Karpas-422 (cell line): ENCODE data around the gene UACA. TPM values are rescaled to one million over a fixed set of nuclear protein-coding genes. Genes with fewer than 3 reads are reported as not detected.

Experiments
- DNase-seq: peaks from one replicate; pipeline ENCODE4 v3.0.0-alpha.2; 2015
- H2AFZ ChIP-seq: fragments of 200-600 bp; sonication (generic); 2 replicates; pipeline ENCODE4 v1.6.1; 2014; ENCODE audit warnings: antibody characterized with exemption, low read length, mixed read lengths
- H3K27ac ChIP-seq: fragments of 200-600 bp; sonication (generic); 2 replicates; pipeline ENCODE4 v1.5.1; 2014; ENCODE audit warnings: mild to moderate bottlenecking, low read length, moderate library complexity
- H3K27me3 ChIP-seq: fragments of 200-600 bp; sonication (generic); 2 replicates; pipeline ENCODE4 v1.6.1; 2014; ENCODE audit warnings: low read length, mixed read lengths
- H3K36me3 ChIP-seq: fragments of 200-600 bp; sonication (generic); 2 replicates; pipeline ENCODE4 v1.6.1; 2014; ENCODE audit warnings: low read length, mixed read lengths; ENCODE audit not compliant: insufficient read depth
- H3K4me1 ChIP-seq: fragments of 200-600 bp; sonication (generic); 2 replicates; pipeline ENCODE4 v1.6.1; 2014; ENCODE audit warnings: mild to moderate bottlenecking, low read length, mixed read lengths
- H3K4me2 ChIP-seq: fragments of 200-600 bp; sonication (generic); 2 replicates; pipeline ENCODE4 v1.6.1; 2014; ENCODE audit warnings: low read length, low read depth, mild to moderate bottlenecking; ENCODE audit not compliant: poor library complexity, severe bottlenecking
- H3K4me3 ChIP-seq: fragments of 200-600 bp; sonication (generic); 2 replicates; pipeline ENCODE4 v1.5.1; 2014; ENCODE audit warnings: mild to moderate bottlenecking, antibody characterized with exemption, low read length, mixed read lengths
- H3K79me2 ChIP-seq: fragments of 200-600 bp; sonication (generic); 2 replicates; pipeline ENCODE4 v1.6.1; 2014; ENCODE audit warnings: mild to moderate bottlenecking, low read length, mixed read lengths
- H3K9ac ChIP-seq: fragments of 200-600 bp; sonication (generic); 2 replicates; pipeline ENCODE4 v1.6.0; 2014; ENCODE audit warnings: low read length
- H3K9me2 ChIP-seq: fragments of 200-600 bp; sonication (generic), shearing (Covaris generic); replicated peaks from 2 replicates; pipeline ENCODE4 v1.6.0; 2014; ENCODE audit warnings: mild to moderate bottlenecking, low read length, moderate library complexity; ENCODE audit not compliant: insufficient read depth
- H3K9me3 ChIP-seq: fragments of 300-700, 200-600 bp; sonication (generic); 2 replicates; pipeline ENCODE4 v1.6.1; 2014; ENCODE audit warnings: low read length, mixed read lengths
- H4K20me1 ChIP-seq: fragments of 200-600 bp; sonication (generic); 2 replicates; pipeline ENCODE4 v1.6.1; 2014; ENCODE audit warnings: mild to moderate bottlenecking, antibody characterized with exemption, low read length, low read depth; ENCODE audit not compliant: insufficient read depth
- total RNA-seq: library from RNA; depleted of rRNA; stranded (reverse); fragments of >200 nt; shearing (Covaris generic); gene quantifications from 2 replicates; pipeline ENCODE4 v1.2.3, GENCODE V29; 2014; ENCODE audit warnings: low replicate concordance

Gene UACA
- total RNA-seq, 1 experiment from 2014 or later, result not detected

GRCh38 chr15:70763950-70764730 lies 782 bp upstream of the UACA start:
- Histone ChIP-seq H3K9me3 (no peaks in the 10 kb centered on the region), H3K4me3 (no peak overlapping the region), H3K9ac (no peak overlapping the region), H3K9me2 (no peaks in the 10 kb centered on the region), H4K20me1 (no peaks in the 10 kb centered on the region), H3K27ac (no peak overlapping the region), H2AFZ (no peak overlapping the region), H3K4me2 (no peak overlapping the region), H3K79me2 (no peaks in the 10 kb centered on the region), H3K4me1 (no peaks in the 10 kb centered on the region), H3K27me3 (no peaks in the 10 kb centered on the region), H3K36me3 (no peaks in the 10 kb centered on the region)
- DNase-seq, result no peak

- Histone ChIP-seq H3K79me2 (no peaks in the 10 kb centered on the region), H3K27me3 (no peaks in the 10 kb centered on the region), H3K9ac (no peak overlapping the region), H3K36me3 (no peaks in the 10 kb centered on the region), H3K9me2 (no peaks in the 10 kb centered on the region), H3K4me3 (no peak overlapping the region), H3K4me2 (no peak overlapping the region), H3K4me1 (no peaks in the 10 kb centered on the region), H4K20me1 (no peaks in the 10 kb centered on the region), H3K27ac (no peak overlapping the region), H2AFZ (no peak overlapping the region), H3K9me3 (no peaks in the 10 kb centered on the region)
- no peak for DNase-seq
Measured at GRCh38 chr15:70762469-70763119, 764 bp downstream of the UACA start.

DNA sequence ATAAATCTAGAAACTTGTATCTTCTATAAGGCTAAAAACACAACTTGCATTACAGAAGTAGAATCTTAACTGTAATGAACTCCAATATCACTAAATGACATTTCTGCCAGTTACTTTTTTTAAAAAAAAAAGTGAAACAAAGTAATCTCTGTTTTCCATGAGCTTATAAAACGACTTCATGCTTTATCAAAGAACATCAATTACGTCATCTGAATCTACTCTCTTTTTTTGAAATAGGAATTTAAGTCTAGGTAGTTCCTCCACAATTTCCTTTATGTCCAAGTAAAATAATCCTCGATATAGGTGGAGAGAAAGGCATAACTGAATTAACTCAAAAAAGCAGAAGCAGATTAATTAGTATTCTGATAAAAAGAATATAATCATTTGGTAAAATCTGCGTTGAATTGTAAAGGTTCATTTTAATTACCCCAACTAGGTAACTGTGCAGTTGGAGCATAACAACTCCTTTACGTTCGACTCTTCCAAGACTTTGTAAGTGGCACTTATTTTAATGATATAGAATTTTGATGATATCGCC lies 1.4 kb downstream of the UACA start:
- no peak overlapping the region for H2AFZ ChIP-seq
- H3K9me3 ChIP-seq, result no peaks in the 10 kb centered on the region
- no peak overlapping the region for H3K4me2 ChIP-seq
- H4K20me1 ChIP-seq, result no peaks in the 10 kb centered on the region
- no peak overlapping the region for H3K9ac ChIP-seq
- no peaks in the 10 kb centered on the region for H3K36me3 ChIP-seq
- H3K79me2 ChIP-seq, result no peaks in the 10 kb centered on the region
- no peaks in the 10 kb centered on the region for H3K4me1 ChIP-seq
- no peaks in the 10 kb centered on the region for H3K27me3 ChIP-seq
- no peak overlapping the region for H3K4me3 ChIP-seq
- H3K9me2 ChIP-seq, result no peaks in the 10 kb centered on the region
- no peak for DNase-seq
- H3K27ac ChIP-seq, result no peak overlapping the region

- no peaks in the 10 kb centered on the region for H3K4me1 ChIP-seq
- no peak overlapping the region for H3K4me3 ChIP-seq
- no peak overlapping the region for H3K4me2 ChIP-seq
- no peaks in the 10 kb centered on the region for H3K9me2 ChIP-seq
- no peaks in the 10 kb centered on the region for H4K20me1 ChIP-seq
- no peak overlapping the region for H3K9ac ChIP-seq
- H3K27me3 ChIP-seq, result no peaks in the 10 kb centered on the region
- no peak for DNase-seq
- H3K9me3 ChIP-seq, result no peaks in the 10 kb centered on the region
- no peak overlapping the region for H3K27ac ChIP-seq
- no peak overlapping the region for H2AFZ ChIP-seq
- no peaks in the 10 kb centered on the region for H3K36me3 ChIP-seq
- H3K79me2 ChIP-seq, result no peaks in the 10 kb centered on the region
Measured at GRCh38 chr15:70761046-70761445, 2.3 kb downstream of the UACA start.

GRCh38 chr15:70758790-70759462 lies 4.4 kb downstream of the UACA start:
- H3K4me2 ChIP-seq, result no peak overlapping the region
- H3K9me3 ChIP-seq, result no peaks in the 10 kb centered on the region
- no peaks in the 10 kb centered on the region for H3K4me1 ChIP-seq
- no peaks in the 10 kb centered on the region for H3K36me3 ChIP-seq
- H3K9me2 ChIP-seq, result no peaks in the 10 kb centered on the region
- no peaks in the 10 kb centered on the region for H3K27me3 ChIP-seq
- no peaks in the 10 kb centered on the region for H4K20me1 ChIP-seq
- no peak overlapping the region for H3K4me3 ChIP-seq
- H3K27ac ChIP-seq, result no peak overlapping the region
- no peaks in the 10 kb centered on the region for H3K79me2 ChIP-seq
- no peak overlapping the region for H2AFZ ChIP-seq
- H3K9ac ChIP-seq, result no peak overlapping the region
- DNase-seq, result no peak

GRCh38 chr15:70757627-70758026 lies 5.7 kb downstream of the UACA start:
- Histone ChIP-seq H3K4me3 (no peak overlapping the region), H4K20me1 (no peaks in the 10 kb centered on the region), H3K27ac (no peak overlapping the region), H3K9ac (no peak overlapping the region), H3K9me3 (no peaks in the 10 kb centered on the region), H3K27me3 (no peaks in the 10 kb centered on the region), H2AFZ (no peak overlapping the region), H3K36me3 (no peaks in the 10 kb centered on the region), H3K4me2 (no peak overlapping the region), H3K4me1 (no peaks in the 10 kb centered on the region), H3K9me2 (no peaks in the 10 kb centered on the region), H3K79me2 (no peaks in the 10 kb centered on the region)
- no peak for DNase-seq

DNA sequence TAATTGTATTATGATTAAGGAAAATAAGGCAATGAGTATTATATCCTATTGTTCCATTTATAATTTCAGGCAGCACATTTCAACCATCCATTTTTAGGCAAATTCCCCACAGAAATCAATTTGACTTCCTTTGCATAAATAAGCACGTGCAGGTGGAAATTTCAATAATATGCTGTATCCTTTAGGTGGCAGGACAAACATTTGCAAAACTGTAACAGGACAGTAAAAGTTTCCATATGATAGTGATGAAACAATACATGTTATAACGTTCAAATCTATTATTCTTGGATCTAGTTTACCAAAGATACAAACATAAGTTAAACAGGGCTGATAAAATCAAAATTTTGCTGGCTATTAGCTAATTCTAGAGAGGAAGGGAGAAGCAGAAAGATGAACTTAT lies 8.5 kb downstream of the UACA start:
- DNase-seq, result no peak
- Histone ChIP-seq H3K4me3 (no peak overlapping the region), H2AFZ (no peak overlapping the region), H4K20me1 (no peaks in the 10 kb centered on the region), H3K9ac (no peak overlapping the region), H3K4me2 (no peak overlapping the region), H3K27me3 (no peaks in the 10 kb centered on the region), H3K27ac (no peak overlapping the region), H3K79me2 (no peaks in the 10 kb centered on the region), H3K4me1 (no peaks in the 10 kb centered on the region), H3K9me3 (no peaks in the 10 kb centered on the region), H3K9me2 (no peaks in the 10 kb centered on the region), H3K36me3 (no peaks in the 10 kb centered on the region)

- H3K9me3 ChIP-seq, result no peaks in the 10 kb centered on the region
- no peaks in the 10 kb centered on the region for H3K79me2 ChIP-seq
- no peaks in the 10 kb centered on the region for H3K36me3 ChIP-seq
- no peaks in the 10 kb centered on the region for H3K4me1 ChIP-seq
- no peaks in the 10 kb centered on the region for H4K20me1 ChIP-seq
- H3K4me3 ChIP-seq, result no peak overlapping the region
- DNase-seq, result no peak
- no peak overlapping the region for H3K9ac ChIP-seq
- no peaks in the 10 kb centered on the region for H3K27me3 ChIP-seq
- H3K9me2 ChIP-seq, result no peaks in the 10 kb centered on the region
- no peak overlapping the region for H3K4me2 ChIP-seq
- H3K27ac ChIP-seq, result no peak overlapping the region
- no peak overlapping the region for H2AFZ ChIP-seq
Measured at GRCh38 chr15:70753101-70753829, 10.1 kb downstream of the UACA start.
